ENCODE measurements around the gene ASXL1.

The ASXL1 gene

DNA sequence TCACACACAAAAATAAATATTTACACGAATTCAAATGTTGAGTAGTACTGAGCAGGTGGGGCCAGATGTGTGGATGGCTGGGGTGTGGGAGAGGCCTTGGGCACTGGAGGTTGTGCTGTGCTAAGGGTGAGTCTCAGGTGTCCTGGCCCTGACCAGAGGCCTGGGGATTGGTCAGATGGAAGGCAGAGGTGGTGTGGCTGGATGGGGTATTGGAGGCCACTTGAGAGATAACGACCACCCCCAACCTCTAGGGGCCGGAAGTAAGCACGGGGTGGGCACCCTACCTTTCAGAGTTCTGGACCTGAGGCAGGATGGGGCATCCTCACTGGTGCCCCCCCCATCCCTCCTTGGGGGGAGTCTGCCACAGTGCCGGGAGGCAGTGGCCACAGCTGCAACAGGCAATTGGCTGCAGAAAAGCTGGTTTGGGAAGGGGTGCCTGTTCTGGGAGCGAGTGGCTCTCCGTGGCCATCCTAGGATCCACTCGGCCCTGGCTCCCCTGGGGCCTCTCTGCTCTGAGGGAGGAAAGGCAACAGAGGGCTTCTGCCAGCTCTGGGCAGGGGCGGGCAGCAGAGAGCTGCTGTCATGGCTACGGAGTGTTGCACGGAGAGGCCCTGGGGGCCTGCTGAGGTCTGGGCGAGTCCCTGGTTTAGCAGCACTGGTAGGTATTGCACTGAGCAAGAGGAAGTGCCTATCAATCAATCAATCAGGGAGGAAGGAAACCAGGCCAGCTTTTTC lies 87.6 kb downstream of the ASXL1 start:
- Histone ChIP-seq H3K18ac (ENCODE audit: low read length) (no peak overlapping the region), H2BK12ac (ENCODE audit: low read length) (no peak overlapping the region), H2AFZ (ENCODE audit: low read length) (no peak overlapping the region), H3K27me3 (ENCODE audit: control insufficient read depth in 3 of 3, insufficient read depth in 3 of 3, low read depth in 1 of 3, low read length in 3 of 3) (no peaks in the 10 kb centered on the region), H3K4me3 (ENCODE audit: low read length in 2 of 2) (no peak overlapping the region), H3K23ac (ENCODE audit: low read depth, low read length, poor library complexity) (peak overlapping the region; percentile 50), H3K4me2 (ENCODE audit: insufficient read depth, low read length, poor library complexity, severe bottlenecking) (no peak overlapping the region), H3K79me1 (ENCODE audit: low read depth, low read length) (peaks cover 2% of the 10 kb centered on the region), H3K4ac (ENCODE audit: low read length) (no peak overlapping the region), H2BK5ac (ENCODE audit: low read length) (no peak overlapping the region), H3K14ac (ENCODE audit: low read length) (no peak overlapping the region), H3K9me3 (replicated peaks in 1 of 2; ENCODE audit: control insufficient read depth in 2 of 2, insufficient read depth in 1 of 2, low read depth in 1 of 2, low read length in 2 of 2) (no peaks in the 10 kb centered on the region), H4K8ac (ENCODE audit: low read depth, low read length) (no peak overlapping the region), H2AK5ac (ENCODE audit: low read depth, low read length) (no peak overlapping the region), H2BK15ac (ENCODE audit: low read length) (no peak overlapping the region), H4K91ac (ENCODE audit: low read depth, low read length, poor library complexity) (no peak overlapping the region), H3K4me1 (ENCODE audit: control insufficient read depth in 2 of 2, insufficient read depth in 1 of 2, low read depth in 1 of 2, low read length in 2 of 2) (peaks cover 0 to 16% of the 10 kb centered on the region in 2 donors), H2BK120ac (ENCODE audit: low read depth, low read length) (no peak overlapping the region), H3K36me3 (replicated peaks in 1 of 2; ENCODE audit: control insufficient read depth in 2 of 2, insufficient read depth in 2 of 2, low read length in 2 of 2) (peaks cover 23 to 96% of the 10 kb centered on the region in 2 donors), H3K27ac (replicated peaks; ENCODE audit: low read length) (no peak overlapping the region), H3K9ac (ENCODE audit: low read depth, low read length, poor library complexity) (peak overlapping the region; percentile 24)
- no CpG with 5 or more reads among the region's 12 CpGs for WGBS, 2 donors (ENCODE audit: extremely low coverage in 2 of 2, insufficient read length in 2 of 2, insufficient replicate concordance in 1 of 2)
- no peak for DNase-seq (ENCODE audit: low spot score)

DNA sequence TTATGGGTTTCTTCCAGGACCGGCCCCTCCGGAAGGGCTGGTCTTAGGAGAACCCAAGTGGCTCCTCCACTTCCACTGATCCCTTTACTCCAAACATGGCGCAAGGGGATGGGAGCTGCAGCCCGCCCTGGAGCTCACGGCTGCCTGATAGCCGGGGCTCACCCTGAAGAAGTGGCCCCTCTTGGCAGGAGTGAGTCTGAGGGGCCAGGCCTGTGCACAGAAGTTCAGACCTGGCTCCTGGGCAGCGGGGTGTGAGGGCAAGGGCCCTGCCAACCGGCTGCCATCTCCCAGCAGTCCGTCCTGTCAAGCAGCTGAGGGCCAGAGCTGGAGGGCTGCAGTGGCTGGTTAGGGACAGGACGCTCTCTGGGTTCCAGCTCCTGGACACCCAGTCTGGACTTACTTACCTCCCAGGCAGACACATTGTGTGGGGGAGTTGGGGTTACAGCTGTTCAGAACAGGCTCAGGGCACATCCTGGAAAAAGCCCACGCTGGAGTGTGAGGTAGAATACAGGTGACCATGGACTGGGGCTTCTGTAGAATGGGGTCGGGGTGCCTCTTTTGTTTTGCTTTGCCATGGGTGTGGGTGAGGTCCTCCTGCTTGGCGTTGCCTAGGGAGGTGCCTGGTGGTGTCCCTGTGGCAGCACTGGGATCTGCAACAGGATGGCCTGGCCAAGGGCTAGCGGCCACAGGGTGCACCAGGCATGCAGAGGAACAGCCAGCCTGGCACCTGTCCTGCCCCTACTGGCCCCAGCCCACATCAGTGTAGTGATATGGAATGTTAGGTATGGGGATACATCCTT lies 88.4 kb downstream of the ASXL1 start:
- Histone ChIP-seq H3K18ac (ENCODE audit: low read length) (no peak overlapping the region), H3K4me1 (ENCODE audit: control insufficient read depth in 2 of 2, insufficient read depth in 1 of 2, low read depth in 1 of 2, low read length in 2 of 2) (peaks cover 0 to 21% of the 10 kb centered on the region in 2 donors), H3K14ac (ENCODE audit: low read length) (no peak overlapping the region), H3K4ac (ENCODE audit: low read length) (no peak overlapping the region), H2AFZ (ENCODE audit: low read length) (no peak overlapping the region), H3K4me3 (ENCODE audit: low read length in 2 of 2) (no peak overlapping the region), H2BK15ac (ENCODE audit: low read length) (no peak overlapping the region), H3K27ac (replicated peaks; ENCODE audit: low read length) (no peak overlapping the region), H4K8ac (ENCODE audit: low read depth, low read length) (no peak overlapping the region), H2BK5ac (ENCODE audit: low read length) (no peak overlapping the region), H3K9ac (ENCODE audit: low read depth, low read length, poor library complexity) (peak overlapping the region; percentile 22), H3K4me2 (ENCODE audit: insufficient read depth, low read length, poor library complexity, severe bottlenecking) (no peak overlapping the region), H3K79me1 (ENCODE audit: low read depth, low read length) (peaks cover 7% of the 10 kb centered on the region), H3K9me3 (replicated peaks in 1 of 2; ENCODE audit: control insufficient read depth in 2 of 2, insufficient read depth in 1 of 2, low read depth in 1 of 2, low read length in 2 of 2) (no peaks in the 10 kb centered on the region), H3K23ac (ENCODE audit: low read depth, low read length, poor library complexity) (peak overlapping the region; percentile 50), H4K91ac (ENCODE audit: low read depth, low read length, poor library complexity) (no peak overlapping the region), H2BK12ac (ENCODE audit: low read length) (peak overlapping the region; percentile 76), H2AK5ac (ENCODE audit: low read depth, low read length) (no peak overlapping the region), H3K36me3 (replicated peaks in 1 of 2; ENCODE audit: control insufficient read depth in 2 of 2, insufficient read depth in 2 of 2, low read length in 2 of 2) (peaks cover 28 to 97% of the 10 kb centered on the region in 2 donors), H3K27me3 (ENCODE audit: control insufficient read depth in 3 of 3, insufficient read depth in 3 of 3, low read depth in 1 of 3, low read length in 3 of 3) (no peaks in the 10 kb centered on the region), H2BK120ac (ENCODE audit: low read depth, low read length) (no peak overlapping the region)
- no peak for DNase-seq (ENCODE audit: low spot score)
- WGBS, 2 donors (ENCODE audit: extremely low coverage in 2 of 2, insufficient read length in 2 of 2, insufficient replicate concordance in 1 of 2): no CpG with 5 or more reads among the region's 14 CpGs

DNA sequence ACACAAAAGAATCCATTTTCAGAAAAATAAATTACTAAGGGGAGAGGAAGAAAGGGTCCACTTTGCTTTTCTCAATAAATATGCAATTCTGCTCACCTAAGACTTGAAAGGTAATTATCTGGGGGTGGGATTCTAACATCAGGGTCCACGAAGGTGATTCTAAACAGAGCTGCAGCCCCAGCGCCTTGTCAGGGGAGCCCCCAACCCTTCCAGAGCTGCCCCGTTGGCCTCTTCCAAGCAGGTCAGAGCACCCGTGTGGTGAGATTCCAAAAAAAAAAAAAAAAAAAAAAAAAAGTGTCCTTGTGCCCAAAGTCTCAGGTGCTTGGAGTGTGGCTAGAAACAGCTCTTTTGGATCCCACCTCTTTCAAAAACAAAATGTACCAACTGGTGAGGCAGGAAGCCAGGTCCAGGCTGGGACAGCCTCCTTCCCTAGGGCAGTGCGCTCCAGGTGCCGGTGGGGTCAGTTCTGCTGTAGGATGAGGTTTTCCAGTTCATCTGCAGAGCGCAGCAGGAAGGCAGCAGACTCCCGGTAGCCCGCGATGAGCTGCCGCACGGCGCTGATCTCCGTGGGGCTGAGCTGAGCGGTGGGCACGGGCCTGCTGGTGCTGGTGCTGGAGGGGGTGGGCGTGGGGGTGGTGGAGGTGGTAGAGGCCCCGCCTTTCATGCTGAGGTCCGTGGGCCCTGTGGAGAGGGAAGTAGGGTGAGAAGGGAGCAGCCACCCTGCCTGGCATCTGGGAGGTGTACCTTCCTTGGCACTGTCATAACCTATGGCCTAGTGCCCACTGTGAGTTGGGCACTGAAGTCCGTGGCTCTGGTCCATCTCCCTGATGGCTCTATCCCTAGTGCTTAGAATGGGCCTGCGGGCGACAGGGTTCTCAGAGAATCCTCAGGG lies 89.3 kb downstream of the ASXL1 start:
- Histone ChIP-seq H3K23ac (ENCODE audit: low read depth, low read length, poor library complexity) (peak overlapping the region; percentile 44), H4K8ac (ENCODE audit: low read depth, low read length) (no peak overlapping the region), H3K79me1 (ENCODE audit: low read depth, low read length) (peaks cover 10% of the 10 kb centered on the region), H3K4me3 (ENCODE audit: low read length in 2 of 2) (no peak overlapping the region), H4K91ac (ENCODE audit: low read depth, low read length, poor library complexity) (no peak overlapping the region), H3K4ac (ENCODE audit: low read length) (no peak overlapping the region), H3K14ac (ENCODE audit: low read length) (no peak overlapping the region), H2AK5ac (ENCODE audit: low read depth, low read length) (no peak overlapping the region), H2BK12ac (ENCODE audit: low read length) (no peak overlapping the region), H2AFZ (ENCODE audit: low read length) (no peak overlapping the region), H2BK120ac (ENCODE audit: low read depth, low read length) (no peak overlapping the region), H3K4me2 (ENCODE audit: insufficient read depth, low read length, poor library complexity, severe bottlenecking) (no peak overlapping the region), H3K9ac (ENCODE audit: low read depth, low read length, poor library complexity) (peak overlapping the region; percentile 45), H3K36me3 (replicated peaks in 1 of 2; ENCODE audit: control insufficient read depth in 2 of 2, insufficient read depth in 2 of 2, low read length in 2 of 2) (peaks cover 35 to 98% of the 10 kb centered on the region in 2 donors), H3K27me3 (ENCODE audit: control insufficient read depth in 3 of 3, insufficient read depth in 3 of 3, low read depth in 1 of 3, low read length in 3 of 3) (no peaks in the 10 kb centered on the region), H3K4me1 (ENCODE audit: control insufficient read depth in 2 of 2, insufficient read depth in 1 of 2, low read depth in 1 of 2, low read length in 2 of 2) (peaks cover 0 to 21% of the 10 kb centered on the region in 2 donors), H2BK15ac (ENCODE audit: low read length) (no peak overlapping the region), H3K27ac (replicated peaks; ENCODE audit: low read length) (no peak overlapping the region), H3K18ac (ENCODE audit: low read length) (no peak overlapping the region), H3K9me3 (replicated peaks in 1 of 2; ENCODE audit: control insufficient read depth in 2 of 2, insufficient read depth in 1 of 2, low read depth in 1 of 2, low read length in 2 of 2) (no peaks in the 10 kb centered on the region), H2BK5ac (ENCODE audit: low read length) (no peak overlapping the region)
- WGBS, 2 donors (ENCODE audit: extremely low coverage in 2 of 2, insufficient read length in 2 of 2, insufficient replicate concordance in 1 of 2): no CpG with 5 or more reads among the region's 22 CpGs
- no peak for DNase-seq (ENCODE audit: low spot score)
